Measurements from ENCODE around the gene REV3L.

DNA sequence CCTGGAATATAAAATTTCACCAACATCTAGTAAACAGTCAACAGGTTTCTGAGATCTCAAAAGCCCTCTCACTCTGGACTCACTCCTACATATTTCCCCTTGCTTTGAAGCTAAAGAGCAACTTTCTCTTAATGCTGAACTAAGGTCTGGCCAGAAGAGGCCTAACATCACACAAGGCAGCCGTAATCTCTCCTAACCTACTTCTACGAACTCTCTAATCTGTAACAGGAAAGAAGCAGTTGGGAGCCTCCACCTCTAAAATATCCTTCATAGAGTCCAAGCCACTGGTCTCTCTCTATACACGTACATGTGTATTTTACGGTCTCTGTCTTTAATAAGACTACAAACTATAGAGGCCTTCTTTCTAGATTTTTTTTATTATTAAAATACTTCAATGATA is 72.0 kb downstream of the REV3L start:
- no peak for TF ChIP-seq EP300 (IDR thresholded peaks at IDR 0.05; ENCODE audit: borderline replicate concordance in 1 of 2, low read depth in 2 of 2, low read length in 2 of 2)
- no peak for TF ChIP-seq POLR2AphosphoS5 (IDR thresholded peaks at IDR 0.05; ENCODE audit: low read depth, low read length)
- no peak for TF ChIP-seq BACH1 (IDR thresholded peaks at IDR 0.05; ENCODE audit: low read length)
- TF ChIP-seq EZH2 (IDR thresholded peaks at IDR 0.05; ENCODE audit: low read depth, low read length, severe bottlenecking) = no peak
- no peak for TF ChIP-seq SP1 (IDR thresholded peaks at IDR 0.05; ENCODE audit: low read depth, low read length)
- TF ChIP-seq POLR2A (IDR thresholded peaks at IDR 0.05; ENCODE audit: control extremely low read depth in 1 of 2, low read depth in 2 of 2, low read length in 2 of 2) = no peak
- TF ChIP-seq, protein P1, sequence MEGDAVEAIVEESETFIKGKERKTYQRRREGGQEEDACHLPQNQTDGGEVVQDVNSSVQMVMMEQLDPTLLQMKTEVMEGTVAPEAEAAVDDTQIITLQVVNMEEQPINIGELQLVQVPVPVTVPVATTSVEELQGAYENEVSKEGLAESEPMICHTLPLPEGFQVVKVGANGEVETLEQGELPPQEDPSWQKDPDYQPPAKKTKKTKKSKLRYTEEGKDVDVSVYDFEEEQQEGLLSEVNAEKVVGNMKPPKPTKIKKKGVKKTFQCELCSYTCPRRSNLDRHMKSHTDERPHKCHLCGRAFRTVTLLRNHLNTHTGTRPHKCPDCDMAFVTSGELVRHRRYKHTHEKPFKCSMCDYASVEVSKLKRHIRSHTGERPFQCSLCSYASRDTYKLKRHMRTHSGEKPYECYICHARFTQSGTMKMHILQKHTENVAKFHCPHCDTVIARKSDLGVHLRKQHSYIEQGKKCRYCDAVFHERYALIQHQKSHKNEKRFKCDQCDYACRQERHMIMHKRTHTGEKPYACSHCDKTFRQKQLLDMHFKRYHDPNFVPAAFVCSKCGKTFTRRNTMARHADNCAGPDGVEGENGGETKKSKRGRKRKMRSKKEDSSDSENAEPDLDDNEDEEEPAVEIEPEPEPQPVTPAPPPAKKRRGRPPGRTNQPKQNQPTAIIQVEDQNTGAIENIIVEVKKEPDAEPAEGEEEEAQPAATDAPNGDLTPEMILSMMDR (IDR thresholded peaks at IDR 0.05; ENCODE audit: control extremely low read depth in 1 of 3, insufficient read depth in 1 of 3, low read depth in 1 of 3, low read length in 3 of 3) = no peak
- TF ChIP-seq CBX8 (IDR thresholded peaks at IDR 0.05; ENCODE audit: borderline replicate concordance, low read depth, low read length) = no peak
- TF ChIP-seq YY1 (IDR thresholded peaks at IDR 0.05; ENCODE audit: low read depth, low read length) = no peak
- TF ChIP-seq RAD21 (IDR thresholded peaks at IDR 0.05 in 1 of 2, conservative IDR thresholded peaks at IDR 0.05 in 1 of 2; ENCODE audit: low read depth in 2 of 2, low read length in 2 of 2) = no peak
- no peak for TF ChIP-seq TEAD4 (IDR thresholded peaks at IDR 0.05; ENCODE audit: low read depth, low read length)
- TF ChIP-seq, protein P2, sequence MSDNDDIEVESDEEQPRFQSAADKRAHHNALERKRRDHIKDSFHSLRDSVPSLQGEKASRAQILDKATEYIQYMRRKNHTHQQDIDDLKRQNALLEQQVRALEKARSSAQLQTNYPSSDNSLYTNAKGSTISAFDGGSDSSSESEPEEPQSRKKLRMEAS (IDR thresholded peaks at IDR 0.05) = no peak
- TF ChIP-seq KDM4A (IDR thresholded peaks at IDR 0.05; ENCODE audit: low read depth, low read length, severe bottlenecking) = no peak

Data from H1 (cell line).